ENCODE results near the gene CST3.

- TF ChIP-seq BACH1 (IDR thresholded peaks at IDR 0.05; ENCODE audit: borderline replicate concordance) (no peak), CTCF (IDR thresholded peaks at IDR 0.05 in 2 of 3, conservative IDR thresholded peaks at IDR 0.05 in 1 of 3; ENCODE audit: control insufficient read depth in 2 of 3, extremely low read depth in 1 of 3, insufficient read depth in 1 of 3, low read depth in 3 of 3, low read length in 3 of 3) (no peak), PAX8 (IDR thresholded peaks at IDR 0.05) (no peak), CUX1 (IDR thresholded peaks at IDR 0.05; ENCODE audit: insufficient replicate concordance, low read depth, low read length) (no peak), TCF12 (IDR thresholded peaks at IDR 0.05; ENCODE audit: low read depth, low read length) (no peak), NR2C1 (IDR thresholded peaks at IDR 0.05) (no peak), KDM1A (IDR thresholded peaks at IDR 0.05; ENCODE audit: borderline replicate concordance) (no peak), POLR2AphosphoS5 (IDR thresholded peaks at IDR 0.05; ENCODE audit: low read length) (no peak), CEBPB (IDR thresholded peaks at IDR 0.05; ENCODE audit: borderline replicate concordance in 1 of 2, low read depth in 2 of 2, low read length in 2 of 2) (no peak), RCOR1 (conservative IDR thresholded peaks at IDR 0.05; ENCODE audit: low read depth, low read length) (no peak), MTA3 (IDR thresholded peaks at IDR 0.05; ENCODE audit: borderline replicate concordance, low read length) (no peak)
Observed at GRCh38 chr20:23652371-23652770, 14.6 kb upstream of the CST3 start.

Data from GM12878 (cell line).